GM19452 (cell line): ENCODE results near the gene ANKK1.

Experiments
- ATAC-seq: cut with Tn5 transposase; IDR thresholded peaks from one replicate; pipeline ENCODE4 v1.9.1; 2021; ENCODE audit not compliant: unreplicated experiment

ANKK1 gene, protein sequence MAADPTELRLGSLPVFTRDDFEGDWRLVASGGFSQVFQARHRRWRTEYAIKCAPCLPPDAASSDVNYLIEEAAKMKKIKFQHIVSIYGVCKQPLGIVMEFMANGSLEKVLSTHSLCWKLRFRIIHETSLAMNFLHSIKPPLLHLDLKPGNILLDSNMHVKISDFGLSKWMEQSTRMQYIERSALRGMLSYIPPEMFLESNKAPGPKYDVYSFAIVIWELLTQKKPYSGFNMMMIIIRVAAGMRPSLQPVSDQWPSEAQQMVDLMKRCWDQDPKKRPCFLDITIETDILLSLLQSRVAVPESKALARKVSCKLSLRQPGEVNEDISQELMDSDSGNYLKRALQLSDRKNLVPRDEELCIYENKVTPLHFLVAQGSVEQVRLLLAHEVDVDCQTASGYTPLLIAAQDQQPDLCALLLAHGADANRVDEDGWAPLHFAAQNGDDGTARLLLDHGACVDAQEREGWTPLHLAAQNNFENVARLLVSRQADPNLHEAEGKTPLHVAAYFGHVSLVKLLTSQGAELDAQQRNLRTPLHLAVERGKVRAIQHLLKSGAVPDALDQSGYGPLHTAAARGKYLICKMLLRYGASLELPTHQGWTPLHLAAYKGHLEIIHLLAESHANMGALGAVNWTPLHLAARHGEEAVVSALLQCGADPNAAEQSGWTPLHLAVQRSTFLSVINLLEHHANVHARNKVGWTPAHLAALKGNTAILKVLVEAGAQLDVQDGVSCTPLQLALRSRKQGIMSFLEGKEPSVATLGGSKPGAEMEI

GRCh38 chr11:113387605-113388211 lies at the start of gene ANKK1:
Gene ANKK1 (plus strand): TSS chr11:113387779. CDS start chr11:113387885, 106 bp downstream.
- no peak for ATAC-seq

DNA sequence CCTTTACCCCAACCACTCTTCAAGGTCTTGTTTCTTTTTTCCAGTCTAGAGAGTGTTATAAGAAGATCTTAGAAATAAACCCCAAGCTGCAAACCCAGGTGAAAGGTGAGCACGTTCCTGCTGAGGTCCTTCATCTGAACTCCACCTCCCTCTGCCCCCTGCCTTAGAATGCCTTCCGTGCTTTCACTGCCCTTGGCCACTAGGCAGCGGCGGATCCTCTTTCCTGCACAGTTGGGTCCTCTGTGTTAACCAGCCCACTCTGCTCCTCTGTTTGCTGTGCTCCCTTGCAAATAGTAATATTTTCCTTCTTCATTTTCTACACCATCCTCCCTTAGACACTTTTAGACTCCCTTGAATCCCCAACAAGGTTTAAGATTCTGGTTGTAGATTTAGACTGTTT lies 48.8 kb upstream of the ANKK1 start:
- no peak for ATAC-seq

- ATAC-seq, result no peak
These were observed 47.5 kb upstream of the ANKK1 start for GRCh38 chr11:113339929-113340589.

DNA sequence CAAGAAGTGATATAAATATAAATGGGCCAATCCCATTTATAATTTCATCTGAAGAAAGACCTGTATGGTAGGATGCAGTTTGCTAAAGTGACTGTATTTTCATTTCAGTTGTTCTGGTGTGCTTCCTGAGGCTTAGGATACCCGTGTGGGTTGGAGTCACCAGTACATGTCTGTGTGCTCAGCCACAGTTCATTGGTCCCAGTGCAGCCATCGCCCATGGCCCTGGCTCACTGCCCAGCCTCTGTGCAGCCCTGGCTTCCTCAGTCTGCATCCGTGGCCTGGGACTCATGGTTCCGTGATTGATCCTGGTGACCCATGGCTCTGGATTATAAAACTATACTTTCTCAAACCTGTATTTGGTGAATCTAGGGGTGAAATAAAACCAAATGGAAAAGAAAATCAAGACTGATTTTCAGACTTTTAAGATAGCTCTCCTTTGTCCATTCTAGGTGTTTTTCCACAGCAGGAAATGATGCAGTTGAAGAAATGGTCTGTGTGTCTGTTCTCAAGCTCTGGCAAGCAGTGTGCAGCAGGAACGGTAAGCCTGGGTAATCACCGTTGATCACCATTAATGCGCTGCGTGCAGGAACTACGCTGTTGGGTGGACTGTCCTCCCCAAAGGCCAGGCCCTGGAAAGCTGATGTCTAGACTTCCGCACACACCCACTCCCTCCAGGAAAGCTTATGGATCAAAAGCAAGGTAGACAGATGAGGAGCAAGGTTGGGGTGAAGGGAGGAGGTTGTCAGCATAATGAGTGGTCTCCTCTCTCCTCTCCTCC lies 46.0 kb upstream of the ANKK1 start:
- no peak for ATAC-seq

DNA sequence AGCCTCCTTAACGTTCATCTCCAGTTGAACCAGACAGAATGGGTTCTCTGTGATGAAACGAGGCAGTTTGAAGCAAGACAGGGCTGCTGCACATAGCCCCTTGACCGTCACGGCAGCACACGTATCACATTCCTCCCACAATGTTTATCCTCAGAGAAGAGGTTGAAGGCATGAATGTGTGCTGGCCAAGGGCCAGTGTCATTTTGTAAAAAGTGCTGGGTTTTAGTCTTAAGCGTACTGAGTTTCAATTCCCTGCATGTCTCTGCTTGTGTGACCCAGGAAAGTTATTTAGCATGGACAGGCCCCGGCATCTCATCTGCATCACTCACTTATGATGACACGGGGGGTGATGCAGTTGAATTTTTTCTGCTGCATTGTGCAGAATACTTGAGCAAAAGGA lies 41.6 kb upstream of the ANKK1 start:
- ATAC-seq, result no peak

DNA sequence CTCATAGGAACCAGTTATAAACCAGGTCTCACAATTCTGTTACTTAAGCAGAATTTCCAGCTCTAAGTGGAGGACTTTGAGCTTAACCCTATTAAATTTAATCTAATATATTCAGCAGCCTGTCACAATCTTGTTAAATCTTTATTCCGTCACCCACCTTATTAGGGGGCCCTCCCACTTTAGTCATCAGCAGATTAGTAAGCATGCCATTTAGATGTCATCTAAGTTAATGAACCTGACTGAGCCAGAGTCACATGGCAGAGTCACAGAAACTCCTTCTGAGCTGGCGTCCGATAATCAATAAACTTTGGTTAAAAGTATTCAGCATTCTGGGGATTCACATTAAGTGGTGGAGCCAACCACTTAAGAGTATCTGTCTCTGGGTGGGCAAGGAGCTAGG lies 38.1 kb upstream of the ANKK1 start:
- ATAC-seq, result no peak

DNA sequence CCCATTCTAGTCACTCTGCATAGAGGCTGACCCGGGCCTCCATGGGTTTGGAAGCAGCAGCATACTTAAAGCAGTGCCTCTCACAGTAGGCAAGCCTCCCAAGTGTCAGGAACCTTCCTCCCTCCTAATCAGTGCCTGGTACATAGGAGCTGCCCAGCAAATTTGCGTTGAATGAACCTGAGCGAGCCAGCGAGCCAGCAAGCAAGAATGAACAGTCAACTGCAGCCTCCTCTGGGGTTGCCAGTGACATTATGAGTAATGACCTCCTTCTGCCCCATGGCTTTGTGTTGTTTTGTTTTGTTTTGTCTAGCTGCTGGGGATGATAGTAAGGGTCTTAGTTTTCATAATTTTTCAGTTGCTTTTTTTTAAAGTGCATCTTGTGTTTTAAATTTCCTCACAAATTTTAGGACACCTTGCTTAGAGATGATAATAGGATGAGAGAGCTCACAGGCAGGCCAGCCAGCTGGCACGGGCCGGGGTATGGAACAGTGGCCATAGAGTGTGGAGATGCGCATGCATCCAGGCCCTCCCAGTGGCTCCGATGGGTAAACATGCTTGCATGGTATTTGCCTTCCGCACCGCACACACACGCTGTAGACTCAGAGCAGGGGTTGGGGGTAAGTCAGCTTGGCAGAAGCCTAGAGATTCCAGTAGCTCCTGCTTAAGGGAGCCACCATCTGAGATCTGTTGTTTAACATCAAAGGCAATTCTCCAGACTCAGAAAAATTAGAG lies 37.1 kb upstream of the ANKK1 start:
- no peak for ATAC-seq

GRCh38 chr11:113351068-113351450 lies 36.5 kb upstream of the ANKK1 start:
- ATAC-seq, result no peak

DNA sequence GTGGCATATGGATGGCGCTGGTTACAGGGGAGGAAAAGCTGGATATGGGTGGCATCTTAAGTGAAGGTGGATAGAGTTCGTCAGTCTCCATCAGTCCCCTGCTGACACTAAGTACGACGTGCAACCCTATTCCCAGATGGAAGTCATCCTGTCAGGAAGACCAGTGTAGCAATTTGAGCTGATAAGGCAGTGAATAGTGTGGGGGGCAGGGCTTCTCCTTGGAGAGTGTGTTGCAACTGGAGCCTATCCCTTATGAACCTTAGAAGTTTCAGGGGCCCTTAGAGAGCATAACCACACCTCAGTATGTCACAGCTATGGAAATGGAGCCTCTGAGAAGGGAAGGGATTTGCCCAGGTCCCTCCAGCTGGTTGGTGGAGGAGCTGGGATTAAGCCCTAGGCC lies 36.1 kb upstream of the ANKK1 start:
- ATAC-seq, result no peak

DNA sequence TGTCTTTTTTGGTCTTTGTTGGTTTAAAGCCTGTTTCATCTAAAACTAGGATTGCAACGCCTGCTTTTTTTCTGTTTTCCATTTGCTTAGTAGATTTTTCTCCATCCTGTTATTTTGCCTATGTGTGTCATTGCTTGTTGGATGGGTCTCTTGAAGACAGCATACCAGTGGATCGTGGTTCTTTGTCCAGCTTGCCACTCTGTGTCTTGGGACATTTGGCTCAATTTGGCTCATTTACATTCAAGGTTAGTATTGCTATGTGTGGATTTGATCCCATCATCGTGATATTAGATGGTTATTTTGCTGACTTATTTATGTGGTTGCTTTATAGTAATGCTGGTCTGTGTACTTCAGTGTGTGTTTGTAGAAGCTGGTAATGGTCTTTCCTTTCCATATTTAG lies 31.4 kb upstream of the ANKK1 start:
- ATAC-seq, result no peak

- no peak for ATAC-seq
These were observed 24.2 kb upstream of the ANKK1 start for GRCh38 chr11:113363406-113363805.

GRCh38 chr11:113363996-113364641 lies 23.5 kb upstream of the ANKK1 start:
- ATAC-seq, result no peak

GRCh38 chr11:113365895-113366294 lies 21.7 kb upstream of the ANKK1 start:
- no peak for ATAC-seq

- ATAC-seq, result no peak
These were observed 18.2 kb upstream of the ANKK1 start for GRCh38 chr11:113369411-113369810.

GRCh38 chr11:113370634-113371033 lies 16.9 kb upstream of the ANKK1 start:
- no peak for ATAC-seq

DNA sequence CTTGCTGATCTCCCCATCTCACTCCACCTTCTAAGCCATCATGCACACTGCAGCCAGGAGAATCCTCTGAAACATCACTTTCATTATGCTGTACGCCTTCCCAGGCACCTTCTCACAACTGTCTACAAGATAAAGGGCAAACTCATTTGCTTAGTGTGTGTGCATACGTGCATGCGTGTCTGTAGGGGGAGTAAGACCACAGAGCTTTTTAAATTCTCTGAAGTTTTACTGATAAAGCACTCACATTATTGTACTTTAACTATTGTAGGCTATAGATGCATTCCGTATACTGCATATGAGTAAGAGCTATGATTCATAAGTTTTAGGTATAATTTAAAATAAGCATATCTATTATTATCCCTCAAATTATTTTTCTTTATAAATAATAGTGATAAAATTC lies 15.3 kb upstream of the ANKK1 start:
- ATAC-seq, result no peak

DNA sequence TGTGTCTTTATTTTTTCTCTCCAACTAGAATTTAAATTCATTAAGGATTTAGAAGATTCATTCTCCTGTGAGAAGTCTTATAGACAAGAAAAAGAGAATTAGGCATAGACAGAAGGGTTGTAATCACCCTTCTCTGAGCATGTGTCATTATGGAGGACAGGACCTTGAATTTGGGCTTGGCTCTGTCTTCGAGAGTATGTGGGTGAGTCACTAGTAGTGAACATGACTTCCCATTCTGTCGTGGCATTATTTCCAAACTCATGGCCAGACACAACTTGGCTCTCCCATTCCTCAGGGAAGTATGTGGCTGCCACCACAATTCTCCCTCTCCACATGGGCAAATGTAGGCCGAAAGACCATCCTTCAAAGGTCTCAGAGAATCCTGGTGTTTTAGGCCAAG lies 14.3 kb upstream of the ANKK1 start:
- no peak for ATAC-seq

GRCh38 chr11:113373981-113374560 lies 13.5 kb upstream of the ANKK1 start:
- no peak for ATAC-seq

- no peak for ATAC-seq
These were observed 12.2 kb upstream of the ANKK1 start for GRCh38 chr11:113375402-113375801.
